ENCODE measurements around the gene CITED2. TPM values are rescaled to one million over a fixed set of nuclear protein-coding genes. Genes with fewer than 3 reads are reported as not detected.

Gene CITED2
- total and polyA plus RNA-seq, 12 donors = 21.3 to 433 (median 225) TPM

- Histone ChIP-seq H3K4me1 (replicated peaks in 1 of 2) (no peaks in the 10 kb centered on the region), H3K4me3 (no peak overlapping the region), H3K36me3 (replicated peaks in 1 of 2) (no peaks in the 10 kb centered on the region), H3K27me3 (no peaks in the 10 kb centered on the region), H3K27ac (no peak overlapping the region), H3K9me3 (replicated peaks in 1 of 3) (no peaks in the 10 kb centered on the region)
- WGBS, 4 donors = 56 to 76% (median 58%) methylated on average over 1 of the region's 1 CpG
- TF ChIP-seq POLR2A (IDR thresholded peaks at IDR 0.05) (no peak), CTCF (IDR thresholded peaks at IDR 0.05) (no peak)
- intact Hi-C loops (cut with DNase I) = no loop called here
- DNase-seq = no peak
These were observed 24.2 kb upstream of the CITED2 start for GRCh38 chr6:139398658-139399057.

- 75 to 80% (median 77%) methylated on average over 9 of the region's 9 CpGs for WGBS, 4 donors
- Histone ChIP-seq H3K27me3 (no peaks in the 10 kb centered on the region), H3K36me3 (replicated peaks in 1 of 2) (no peaks in the 10 kb centered on the region), H3K4me3 (no peak overlapping the region), H3K9me3 (replicated peaks in 1 of 3) (no peaks in the 10 kb centered on the region), H3K4me1 (replicated peaks in 1 of 2) (no peaks in the 10 kb centered on the region), H3K27ac (no peak overlapping the region)
- intact Hi-C loops (cut with DNase I) = no loop called here
- no peak for TF ChIP-seq POLR2A (IDR thresholded peaks at IDR 0.05)
- no peak for TF ChIP-seq CTCF (IDR thresholded peaks at IDR 0.05)
- DNase-seq = no peak
These were observed 21.4 kb upstream of the CITED2 start for GRCh38 chr6:139395891-139396301.

- Histone ChIP-seq H3K36me3 (replicated peaks in 1 of 2) (no peaks in the 10 kb centered on the region), H3K27me3 (no peaks in the 10 kb centered on the region), H3K4me3 (no peak overlapping the region), H3K27ac (no peak overlapping the region), H3K9me3 (replicated peaks in 1 of 3) (no peaks in the 10 kb centered on the region), H3K4me1 (replicated peaks in 1 of 2) (no peaks in the 10 kb centered on the region)
- intact Hi-C loops (cut with DNase I) = no loop called here
- no peak for DNase-seq
- 65 to 88% (median 76%) methylated on average over 1 of the region's 1 CpG for WGBS, 4 donors
- no peak for TF ChIP-seq CTCF (IDR thresholded peaks at IDR 0.05)
- no peak for TF ChIP-seq POLR2A (IDR thresholded peaks at IDR 0.05)
These were observed 20.9 kb upstream of the CITED2 start for GRCh38 chr6:139395371-139395770.

- no peaks in the 10 kb centered on the region for H3K9me3 ChIP-seq (replicated peaks in 1 of 3)
- 68 to 89% (median 76%) methylated on average over 1 of the region's 1 CpG for WGBS, 4 donors
- H3K27ac ChIP-seq = no peak overlapping the region
- no peak for DNase-seq
- intact Hi-C loops (cut with DNase I) = no loop called here
- H3K4me1 ChIP-seq (replicated peaks in 1 of 2) = no peaks in the 10 kb centered on the region
- H3K36me3 ChIP-seq (replicated peaks in 1 of 2) = no peaks in the 10 kb centered on the region
- no peaks in the 10 kb centered on the region for H3K27me3 ChIP-seq
- no peak for TF ChIP-seq CTCF (IDR thresholded peaks at IDR 0.05)
- TF ChIP-seq POLR2A (IDR thresholded peaks at IDR 0.05) = no peak
- H3K4me3 ChIP-seq = no peak overlapping the region
These were observed 19.7 kb upstream of the CITED2 start for GRCh38 chr6:139394027-139394649.

All from adrenal gland (tissue), 12 donors.